IPS-18c (cell line): ENCODE measurements around the gene TRAPPC8.
"Not testable (repeated sequence)": the region's sequence is repeated elsewhere in the genome, so short reads cannot be mapped to it uniquely, and the experiment has no call there.

ENCODE experiments used
- H3K4me3 ChIP-seq: 2 replicates; pipeline ENCODE4 v1.7.0; 2013; ENCODE audit warnings: low read depth, mild to moderate bottlenecking, low read length, moderate library complexity; ENCODE audit not compliant: insufficient read depth
- H3K9me3 ChIP-seq: one replicate; pipeline ENCODE4 v1.6.1; 2013; ENCODE audit warnings: mild to moderate bottlenecking, low read length, moderate library complexity; ENCODE audit not compliant: control insufficient read depth, insufficient read depth

TRAPPC8 gene

DNA sequence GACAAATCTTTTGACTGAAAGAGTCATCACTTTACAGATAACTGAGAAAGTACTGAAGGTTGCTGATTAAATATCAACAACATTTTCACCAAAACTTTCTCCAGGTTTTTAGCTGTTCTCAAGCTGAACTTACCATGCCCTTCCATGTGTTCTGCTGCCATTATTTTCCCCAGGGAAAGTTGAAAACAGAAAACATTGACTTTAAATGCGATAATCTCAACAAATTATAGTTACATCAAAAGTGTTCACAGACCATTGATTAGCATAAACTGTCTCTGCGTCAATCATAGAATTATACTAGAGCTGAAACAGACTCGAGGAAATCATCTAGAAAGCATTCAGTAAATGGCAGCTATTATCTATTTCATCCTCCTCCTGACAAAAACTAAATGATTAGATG lies 51.4 kb downstream of the TRAPPC8 start:
- no peak overlapping the region for H3K4me3 ChIP-seq
- H3K9me3 ChIP-seq = peaks cover 2% of the 10 kb centered on the region

DNA sequence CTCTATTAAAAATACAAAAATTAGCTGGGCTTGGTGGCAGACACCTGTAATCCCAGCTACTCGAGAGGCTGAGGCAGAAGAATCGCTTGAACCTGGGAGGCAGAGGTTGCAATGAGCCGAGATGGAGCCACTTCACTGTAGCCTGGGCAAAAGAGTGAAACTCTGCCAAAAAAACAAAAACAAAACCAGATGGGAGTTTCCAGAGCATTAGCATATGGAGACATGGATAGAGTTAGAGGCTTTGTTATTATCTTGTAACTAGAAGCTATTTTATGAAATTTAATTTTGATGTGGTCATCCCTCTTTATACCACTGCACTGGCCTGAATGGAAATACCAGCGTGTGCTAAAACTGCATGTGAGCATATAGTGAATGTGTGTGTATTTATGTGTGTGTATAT lies 58.9 kb downstream of the TRAPPC8 start:
- H3K4me3 ChIP-seq = no peak overlapping the region
- H3K9me3 ChIP-seq = peaks cover 2% of the 10 kb centered on the region

DNA sequence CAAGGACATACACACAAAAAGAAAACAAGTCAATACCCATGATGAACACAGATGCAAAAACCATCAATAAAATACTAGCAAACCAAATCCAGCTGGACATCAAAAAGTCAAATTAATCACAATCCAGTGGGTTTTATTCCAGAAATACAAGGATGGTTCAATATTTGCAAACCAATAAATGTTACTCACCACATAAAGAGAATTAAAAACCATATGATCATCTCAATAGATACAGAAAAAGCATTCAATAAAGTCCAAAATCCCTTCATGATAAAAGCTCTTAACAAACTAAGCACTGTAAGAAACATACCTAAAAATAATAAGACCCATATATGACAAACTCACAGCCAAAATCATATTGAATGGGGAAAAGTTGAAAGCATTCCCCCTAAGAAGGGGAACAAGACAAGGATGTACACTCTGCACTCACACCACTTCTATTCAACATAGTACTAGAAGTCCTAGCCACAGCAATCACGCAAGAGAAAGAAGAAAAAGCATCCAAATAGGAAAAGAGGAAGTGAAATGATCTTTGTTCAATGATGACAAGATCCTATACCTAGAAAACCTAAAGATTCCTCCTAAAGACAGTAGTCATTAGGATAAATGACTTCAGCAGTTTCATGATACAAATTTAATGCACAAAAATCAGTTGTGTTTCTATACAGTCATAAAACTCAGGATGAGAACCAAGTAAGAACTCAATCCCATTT lies 62.6 kb downstream of the TRAPPC8 start:
- H3K9me3 ChIP-seq = no peaks in the 10 kb centered on the region
- H3K4me3 ChIP-seq = no peak overlapping the region

DNA sequence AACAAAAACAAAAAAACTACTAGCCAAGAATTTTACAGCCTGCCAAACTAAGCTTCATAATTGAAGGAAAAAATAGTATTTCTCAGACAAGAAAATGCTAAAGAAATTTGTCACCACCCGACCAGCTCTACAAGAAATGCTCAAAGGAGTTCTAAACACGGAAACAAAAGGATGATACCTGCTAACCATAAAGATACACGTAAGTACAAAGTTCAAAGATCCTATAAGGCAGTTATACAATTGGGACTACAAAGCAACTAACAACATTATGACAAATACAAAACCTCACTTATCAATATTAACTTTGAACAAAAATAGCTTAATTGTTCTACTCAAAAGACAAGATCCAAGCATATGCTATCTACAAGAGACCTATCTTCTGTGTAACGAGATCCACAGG lies 64.6 kb downstream of the TRAPPC8 start:
- no peak overlapping the region for H3K4me3 ChIP-seq

DNA sequence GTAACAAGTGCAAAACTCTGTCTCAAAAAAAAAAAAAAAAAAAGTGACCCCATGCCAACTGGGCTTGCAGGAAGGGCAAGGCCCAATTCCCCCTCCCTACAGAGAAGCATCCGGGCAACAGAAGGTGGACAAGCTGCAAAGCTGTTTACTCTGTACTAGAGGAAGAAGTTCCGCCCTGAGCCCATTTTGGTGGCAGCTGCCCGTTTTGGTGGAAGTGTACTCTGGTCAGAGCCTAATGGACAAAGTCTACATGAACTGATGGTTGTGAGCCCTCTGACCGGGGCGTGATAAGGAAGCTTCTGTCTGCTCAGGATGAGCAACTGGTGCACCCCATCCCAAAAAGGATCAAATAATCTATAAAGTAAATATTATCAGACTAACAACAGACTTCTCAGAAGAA lies 65.0 kb downstream of the TRAPPC8 start:
- Histone ChIP-seq H3K9me3 (no peaks in the 10 kb centered on the region), H3K4me3 (no peak overlapping the region)

More for the DNA sequence above, 64.6 kb downstream of the TRAPPC8 start:
- H3K9me3 ChIP-seq = no peaks in the 10 kb centered on the region

DNA sequence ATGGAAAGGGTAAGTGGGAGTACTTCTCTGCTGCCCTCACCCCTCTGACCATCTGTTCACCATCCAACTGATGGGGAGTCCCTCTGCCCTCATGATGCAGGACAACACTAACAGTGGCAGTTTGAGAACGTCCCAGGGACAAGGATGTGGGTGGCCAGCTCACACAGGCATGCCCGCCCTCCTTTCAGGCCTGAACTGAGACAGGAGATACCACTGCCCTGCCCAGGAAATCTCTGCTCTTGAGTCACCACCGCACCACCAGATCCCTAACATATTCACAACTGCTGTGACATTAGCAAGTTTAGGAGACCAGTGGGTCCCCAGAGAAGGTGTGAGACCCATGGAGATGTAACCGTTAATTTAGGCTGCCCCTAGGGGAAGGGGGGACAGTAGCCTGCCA lies 66.2 kb downstream of the TRAPPC8 start:
- Histone ChIP-seq H3K4me3 (no peak overlapping the region), H3K9me3 (no peaks in the 10 kb centered on the region)

DNA sequence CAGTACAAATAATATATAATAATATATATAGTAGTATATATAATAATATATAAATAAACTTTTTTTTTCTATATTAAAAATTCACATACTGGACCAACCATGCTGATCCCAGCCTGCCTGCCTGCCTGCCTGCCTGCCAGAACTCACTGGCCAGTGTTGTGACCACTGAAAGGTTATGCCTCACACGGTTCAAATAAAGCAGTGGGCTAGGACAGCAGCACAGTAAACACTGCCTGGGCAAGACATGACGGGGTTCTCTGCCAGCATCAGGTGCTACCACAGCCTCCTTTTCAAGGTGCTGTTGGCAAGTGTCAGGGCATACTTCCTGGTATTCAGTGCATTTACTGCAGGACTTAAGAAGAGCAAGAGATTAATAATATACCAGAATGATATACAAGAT lies 67.6 kb downstream of the TRAPPC8 start:
- Histone ChIP-seq H3K4me3 (no peak overlapping the region), H3K9me3 (no peaks in the 10 kb centered on the region)

DNA sequence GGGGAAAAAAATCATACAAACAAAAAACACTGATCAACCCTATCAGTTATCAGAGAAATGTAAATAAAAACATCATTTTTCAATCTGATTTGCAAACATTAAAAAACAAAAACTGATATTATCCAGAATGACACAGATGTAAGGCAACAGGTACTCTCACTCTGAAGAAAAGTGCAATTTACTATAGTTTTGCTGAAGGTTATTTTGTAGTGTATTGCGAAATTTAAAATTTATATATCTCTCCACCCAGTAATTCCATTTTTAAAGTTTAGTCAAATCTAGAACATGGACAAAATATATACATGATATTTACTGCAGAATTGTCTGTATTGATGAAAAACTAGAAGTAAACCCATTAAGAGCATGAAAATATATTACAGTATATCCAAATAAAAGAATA lies 79.8 kb downstream of the TRAPPC8 start:
- Histone ChIP-seq H3K9me3 (no peaks in the 10 kb centered on the region), H3K4me3 (no peak overlapping the region)

DNA sequence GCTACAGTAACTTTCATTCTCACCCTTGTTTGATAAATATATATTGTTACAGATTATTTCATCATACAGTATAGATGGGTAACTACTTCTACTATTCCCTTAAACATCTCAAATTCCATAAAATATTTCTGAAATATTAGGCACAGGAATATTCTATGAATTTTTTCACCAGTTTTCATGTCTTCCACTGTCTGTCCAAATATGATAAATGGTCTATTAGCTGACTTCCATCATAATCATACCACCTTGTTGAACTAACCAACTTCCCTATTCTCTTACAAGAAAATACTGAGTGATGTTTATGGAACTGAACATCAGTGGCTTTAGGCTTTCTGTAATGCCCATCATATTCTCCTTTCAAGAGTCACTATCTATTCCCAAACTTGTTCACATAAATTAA lies 82.4 kb downstream of the TRAPPC8 start:
- H3K4me3 ChIP-seq = no peak overlapping the region

DNA sequence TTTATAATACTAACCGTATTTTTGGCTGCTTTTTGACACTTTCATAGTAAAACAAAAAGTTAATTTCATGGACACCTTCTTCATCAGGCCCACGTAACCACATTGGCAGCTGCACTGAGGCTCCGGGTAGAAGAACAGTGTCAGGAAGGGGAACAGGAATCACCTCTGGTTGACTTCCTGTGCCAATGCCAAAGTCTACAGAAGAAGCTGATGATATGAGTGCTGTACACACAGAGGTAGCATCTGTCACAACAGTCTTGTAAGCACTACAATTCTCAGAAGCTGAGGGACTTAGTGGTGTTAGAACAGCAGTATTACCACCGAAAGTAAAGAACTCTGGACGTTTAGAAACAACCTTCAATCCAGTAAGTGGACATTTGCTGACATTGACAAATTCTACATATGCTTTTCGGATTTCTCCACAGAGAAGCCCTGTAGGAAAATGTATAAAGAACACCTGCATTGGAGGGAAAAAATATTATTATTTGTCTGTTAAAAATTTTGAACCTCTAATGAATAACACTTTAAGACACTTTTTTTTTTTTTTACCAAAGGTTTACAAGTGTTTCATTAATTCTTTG lies 85.3 kb downstream of the TRAPPC8 start:
- Histone ChIP-seq H3K4me3 (no peak overlapping the region), H3K9me3 (no peaks in the 10 kb centered on the region)

More for the DNA sequence above, 82.4 kb downstream of the TRAPPC8 start:
- H3K9me3 ChIP-seq = no peaks in the 10 kb centered on the region

DNA sequence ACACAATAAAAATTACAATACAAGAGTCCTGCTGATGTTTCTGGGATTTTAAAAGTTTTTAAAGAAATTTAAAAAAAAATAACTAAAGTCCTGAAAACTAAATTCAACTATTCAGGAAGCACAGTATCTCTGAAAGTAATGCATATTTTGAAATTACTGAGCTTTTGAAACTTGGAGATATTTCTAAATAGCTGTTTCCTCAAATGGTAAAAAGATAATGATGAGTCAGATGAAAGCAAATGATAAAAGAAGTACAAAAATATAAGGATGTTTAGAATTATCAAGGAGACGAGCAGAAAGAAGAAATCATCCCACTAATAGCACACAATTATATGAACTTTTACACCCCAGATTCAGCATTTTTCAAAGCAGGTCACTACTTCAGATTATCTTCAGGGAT lies 92.1 kb downstream of the TRAPPC8 start:
- no peaks in the 10 kb centered on the region for H3K9me3 ChIP-seq
- no peak overlapping the region for H3K4me3 ChIP-seq

DNA sequence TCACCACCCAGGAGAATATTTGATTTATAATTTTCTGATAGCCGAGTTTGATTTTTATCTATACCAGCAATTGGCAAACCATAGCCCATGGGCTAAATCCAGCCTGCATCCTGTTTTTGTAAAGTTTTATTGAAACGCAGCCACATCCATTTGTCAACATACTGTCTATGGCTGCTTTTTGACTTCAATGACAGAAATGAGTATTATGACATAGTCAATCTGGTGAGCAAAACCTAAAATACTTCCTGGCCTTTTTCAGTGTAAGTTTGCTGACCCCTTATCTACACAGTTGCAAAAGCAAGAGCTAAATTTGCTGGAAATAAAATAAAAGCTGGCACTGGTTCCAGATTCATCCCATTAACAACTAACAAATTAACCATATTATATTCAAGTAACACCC lies 102.4 kb downstream of the TRAPPC8 start:
- H3K9me3 ChIP-seq = no peaks in the 10 kb centered on the region

DNA sequence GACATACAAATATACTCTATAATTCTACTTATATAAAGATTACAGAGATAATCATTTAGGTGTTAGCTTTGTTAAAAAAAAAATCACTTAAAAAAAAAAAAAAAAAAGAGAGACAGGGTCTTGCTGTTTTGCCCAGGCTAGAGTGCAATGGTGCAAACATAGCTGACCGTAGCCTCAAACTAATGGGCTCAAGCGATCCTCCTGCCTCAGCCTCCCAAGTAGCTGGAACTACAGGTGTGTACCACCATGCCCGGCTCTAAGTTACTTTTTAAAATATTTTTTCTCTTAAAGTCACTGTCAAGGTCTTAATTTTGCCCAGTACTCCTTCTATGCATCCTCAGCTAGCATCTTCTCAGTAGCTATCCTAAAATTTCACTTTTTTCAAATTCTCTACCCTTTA lies 105.0 kb downstream of the TRAPPC8 start:
- Histone ChIP-seq H3K9me3 (no peaks in the 10 kb centered on the region), H3K4me3 (no peak overlapping the region)

More for the DNA sequence above, 102.4 kb downstream of the TRAPPC8 start:
- H3K4me3 ChIP-seq = no peak overlapping the region

DNA sequence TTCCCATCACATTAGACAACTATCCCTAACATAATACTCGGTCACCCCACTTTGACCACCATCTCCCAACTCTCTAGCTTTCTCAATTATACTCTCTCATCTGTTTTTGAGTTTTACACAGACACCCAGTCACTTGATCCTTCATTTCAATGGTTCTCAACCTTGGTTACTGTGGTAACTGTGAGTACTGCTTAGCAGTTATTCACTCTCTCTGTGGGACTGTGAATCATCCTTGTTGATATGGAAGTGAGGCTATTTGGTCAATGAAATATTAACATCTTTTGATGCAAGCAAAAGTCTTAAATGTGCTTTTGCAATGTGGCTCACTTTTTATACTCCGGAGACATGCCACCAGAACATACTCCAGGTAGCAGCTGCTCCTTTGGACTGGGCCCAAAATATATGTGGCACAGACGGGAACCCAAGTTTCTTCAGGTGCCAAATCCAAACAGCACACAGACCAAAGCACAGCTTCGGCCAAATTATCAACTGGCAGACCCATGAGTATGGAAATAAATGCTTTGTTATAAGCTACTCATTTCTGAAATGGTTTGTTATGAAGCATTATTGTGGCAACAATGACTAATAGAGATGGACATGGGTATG lies 107.3 kb downstream of the TRAPPC8 start:
- Histone ChIP-seq H3K9me3 (no peaks in the 10 kb centered on the region), H3K4me3 (no peak overlapping the region)

DNA sequence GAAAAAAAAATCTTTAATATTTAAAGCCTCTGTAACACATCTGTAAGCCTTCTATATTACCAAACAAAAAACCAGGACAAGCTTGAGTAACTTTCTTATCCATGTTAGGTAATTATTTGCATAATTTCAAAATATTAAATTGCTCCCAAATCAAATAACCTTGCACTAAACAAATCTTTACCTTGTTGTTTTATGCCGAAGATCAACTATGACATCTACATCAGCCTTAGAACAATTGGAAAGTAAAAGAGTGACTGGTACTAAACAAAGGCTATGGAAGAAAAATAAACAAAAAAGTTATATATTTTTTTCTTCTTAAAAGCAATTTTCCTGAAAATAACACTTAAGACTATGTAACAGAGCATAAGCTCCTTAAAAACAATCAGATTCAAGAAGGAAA lies 111.0 kb downstream of the TRAPPC8 start:
- Histone ChIP-seq H3K9me3 (no peaks in the 10 kb centered on the region), H3K4me3 (no peak overlapping the region)

DNA sequence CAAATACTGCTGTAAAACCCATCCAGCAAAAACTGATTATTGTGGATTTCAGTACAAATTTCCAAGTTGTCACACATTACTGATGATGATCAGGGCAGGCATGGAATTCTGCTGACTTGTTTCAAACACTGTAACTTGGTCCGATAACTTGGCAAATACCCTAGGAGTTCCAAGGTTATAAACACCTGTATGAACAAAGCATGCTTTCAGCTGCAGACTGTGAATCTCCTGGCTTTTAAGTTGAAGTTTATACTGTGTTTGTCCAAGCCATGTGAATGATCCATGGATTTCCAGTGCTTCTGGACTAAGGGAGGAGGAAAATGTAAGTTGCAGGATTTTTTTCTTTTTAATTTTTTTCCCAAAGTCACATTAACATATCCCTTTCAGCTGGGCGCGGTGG lies 112.2 kb downstream of the TRAPPC8 start:
- Histone ChIP-seq H3K4me3 (no peak overlapping the region), H3K9me3 (no peaks in the 10 kb centered on the region)

DNA sequence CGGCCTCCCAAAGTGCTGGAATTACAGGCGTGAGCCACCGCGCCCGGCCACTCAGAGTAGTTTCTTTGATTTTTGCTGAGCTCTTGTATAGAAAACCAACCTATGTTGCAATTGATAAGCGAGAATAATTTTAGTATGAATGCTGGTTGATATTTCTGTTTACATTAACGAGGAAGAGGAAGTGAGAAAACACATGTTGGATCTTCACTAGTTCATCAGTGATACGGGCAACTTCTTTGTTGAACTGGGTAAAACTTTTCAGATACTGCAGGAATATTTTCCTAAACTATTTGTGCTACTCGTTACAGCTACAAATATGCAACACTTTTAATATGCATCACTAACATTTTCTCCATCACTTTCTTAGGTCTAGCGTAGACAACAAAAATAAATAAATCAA lies 114.3 kb downstream of the TRAPPC8 start:
- no peak overlapping the region for H3K4me3 ChIP-seq
- no peaks in the 10 kb centered on the region for H3K9me3 ChIP-seq

DNA sequence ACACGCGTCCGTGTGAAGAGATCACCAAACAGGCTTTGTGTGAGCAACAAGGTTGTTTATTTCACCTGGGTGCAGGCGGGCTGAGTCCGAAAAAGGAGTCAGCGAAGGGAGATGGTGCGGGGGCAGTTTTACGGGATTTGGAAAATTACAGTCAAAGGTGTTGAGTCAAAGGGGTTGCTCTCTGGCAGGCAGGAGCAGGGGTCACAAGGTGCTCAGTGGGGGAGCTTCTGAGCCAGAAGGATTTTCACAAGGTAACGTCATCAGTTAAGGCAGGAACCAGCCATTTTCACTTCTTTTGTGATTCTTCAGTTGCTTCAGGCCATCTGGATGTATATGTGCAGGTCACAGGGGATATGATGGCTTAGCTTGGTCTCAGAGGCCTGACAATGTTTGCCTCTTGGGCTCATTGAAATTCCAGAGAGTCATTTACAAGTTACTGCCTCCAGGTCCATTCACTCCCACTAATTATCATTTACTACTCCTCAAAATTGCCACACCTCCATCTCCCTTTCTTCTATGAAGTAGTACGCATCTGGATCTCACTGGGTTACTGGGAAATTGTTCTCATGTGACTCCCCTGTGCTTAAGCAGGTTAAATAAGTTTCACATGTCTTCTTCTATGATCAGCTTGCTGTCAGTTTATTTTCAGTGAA lies 116.1 kb downstream of the TRAPPC8 start:
- H3K4me3 ChIP-seq = peak overlapping the region; percentile 16; the same call in 1 of the 2 replicates
- H3K9me3 ChIP-seq = not testable (repeated sequence)
